Heart right ventricle (tissue), 16 donors: ENCODE data around the gene SND1. TPM values are rescaled to one million over a fixed set of nuclear protein-coding genes. Genes with fewer than 3 reads are reported as not detected.

Experiments used
- ATAC-seq, 8 donors: fragments of 200-7000 bp; cut with Tn5 transposase; one replicate each; pipeline ENCODE4 v1.9.1; 2020; ENCODE audit warnings: mild to moderate bottlenecking in 8 of 8, moderate library complexity in 8 of 8, moderate number of reproducible peaks in 1 of 8
- DNase-seq, 2 donors: peaks; one replicate each; pipeline ENCODE4 v3.0.0-alpha.2; 2020
- H3K27ac ChIP-seq, 10 donors: fragments of 200-600 bp; sonication (generic) in 2 of 10; one replicate each; pipeline versions ENCODE4 v1.5.0 to v1.8.0; 2020 to 2022; ENCODE audit warnings: mild to moderate bottlenecking in 3 of 10
- H3K27me3 ChIP-seq, 7 donors: fragments of 200-600 bp; one replicate each; pipeline ENCODE4 v1.8.0; 2021 to 2022; ENCODE audit warnings: mild to moderate bottlenecking in 2 of 7
- H3K36me3 ChIP-seq, 9 donors: fragments of 200-600 bp; sonication (generic) in 1 of 9; one replicate each; pipeline versions ENCODE4 v1.5.0 to v1.8.0; 2020 to 2022; ENCODE audit warnings: mild to moderate bottlenecking in 2 of 9
- H3K4me1 ChIP-seq, 9 donors: fragments of 200-600 bp; sonication (generic) in 1 of 9; one replicate each; pipeline versions ENCODE4 v1.5.0 to v1.8.0; 2020 to 2022; ENCODE audit warnings: mild to moderate bottlenecking in 4 of 9
- H3K4me3 ChIP-seq, 10 donors: fragments of 200-600 bp; sonication (generic) in 2 of 10; one replicate each; pipeline versions ENCODE4 v1.5.0 to v1.8.0; 2020 to 2022; ENCODE audit warnings: mild to moderate bottlenecking in 7 of 10, moderate library complexity in 2 of 10
- H3K9me3 ChIP-seq, 11 donors: fragments of 200-600 bp in 10 of 11; sonication (generic) in 2 of 11; one replicate each; pipeline versions ENCODE4 v1.5.0 to v1.8.0; 2013 to 2022; ENCODE audit warnings: mild to moderate bottlenecking in 2 of 11, control low read depth in 1 of 11, moderate library complexity in 1 of 11
- WGBS, 2 donors: extraction: QIAGEN DNeasy Blood & Tissue Kit; methylation state at CpG; one replicate each; pipeline ENCODE4 v1.1.7; 2013; ENCODE audit warnings: inconsistent platforms in 1 of 2; 5-methylcytosine and 5-hydroxymethylcytosine counted together
- intact Hi-C, 10 donors: fragments of 100-400 bp; cut with DNase I; formaldehyde crosslinking; loops; one replicate each; pipeline versions ENCODE4 v1.11.1 to v1.14.2; 2022
- polyA plus RNA-seq, 2 donors: library from polyadenylated mRNA; stranded (reverse); fragments of 200-250 nt; gene quantifications; one replicate each; pipeline ENCODE4 v1.2.3, GENCODE V29; 2013
- total RNA-seq, 10 donors: library from RNA; stranded (reverse); fragmentation: NEBNext Ultra II Directional in 3 of 10; extraction: Animal tissue kit (Norgen Biotek cat#: 25700) in 3 of 10; gene quantifications; one replicate each; pipeline versions ENCODE4 v1.2.1 to v1.2.4, GENCODE V29; 2021 to 2023
- TF ChIP-seq, protein P1 (sequence below), 9 donors: fragments of 200-600 bp; sonication (generic) in 2 of 9; IDR thresholded peaks; one replicate each; pipeline versions ENCODE4 v1.5.0 to v1.8.0; 2021 to 2022; ENCODE audit warnings: antibody characterized with exemption in 9 of 9, mild to moderate bottlenecking in 5 of 9, moderate library complexity in 1 of 9
- donor health status: Arrhythmogenic right ventricular cardiomyopathy.
- donor health status: ischemic (EF 13 %, LVEDD 7.1; RV severe dilation, severe dysfunction).
- donor health status: healthy with polysubstance abuse.
- donor health status: DM: no; HTN: yes; CAD: no.
- donor health status: DM: no; HTN: no; CAD: no.
- donor health status: ischemic (EF 25% LVEDD 6.9; RV normal size, moderate dysfunction).
- donor health status: ischemic (EF 25% LVEDD 5.7; RV mildly dilated, moderate dysfunction).
- donor health status: healthy.
- donor health status: DM: yes; HTN: yes; CAD: no.
- donor health status: Ischemic cardiomyopathy.
- donor health status: ischemic (EF 35%, LVEDD 5.7; RV mildly dilated, moderate dysfunction).
- donor health status: nonischemic (EF 11% LVEDD 7.7; RV severe dilation, severe dysfunction).
- donor health status: DM: yes; HTN: yes; CAD: no.
- donor health status: PGD.
- donor health status: ischemic (EF 29% LVEDD 5.4; RV normal size, mild dysfunction).
- donor health status: nonischemic (EF 23%, LVEDD 6.1; RV moderate dilation, normal function).

Gene SND1
- total and polyA plus RNA-seq, 12 donors = 39.9 to 107 (median 80.8) TPM

- H3K27ac ChIP-seq = no peak overlapping the region
- 96 to 97% methylated on average over 5 of the region's 5 CpGs for WGBS, 2 donors
- no peaks in the 10 kb centered on the region for H3K36me3 ChIP-seq
- no peak for DNase-seq
- intact Hi-C loops = loop anchor here in 1 of 10 donors (10.0 kb wide), 1 partner anchor 161 kb away; no protein-coding TSS in a partner anchor
- no peaks in the 10 kb centered on the region for H3K9me3 ChIP-seq
- H3K4me1 ChIP-seq = peaks cover 0 to 14% (median 9%) of the 10 kb centered on the region in 9 donors
- no peak for ATAC-seq
- TF ChIP-seq, protein P1, sequence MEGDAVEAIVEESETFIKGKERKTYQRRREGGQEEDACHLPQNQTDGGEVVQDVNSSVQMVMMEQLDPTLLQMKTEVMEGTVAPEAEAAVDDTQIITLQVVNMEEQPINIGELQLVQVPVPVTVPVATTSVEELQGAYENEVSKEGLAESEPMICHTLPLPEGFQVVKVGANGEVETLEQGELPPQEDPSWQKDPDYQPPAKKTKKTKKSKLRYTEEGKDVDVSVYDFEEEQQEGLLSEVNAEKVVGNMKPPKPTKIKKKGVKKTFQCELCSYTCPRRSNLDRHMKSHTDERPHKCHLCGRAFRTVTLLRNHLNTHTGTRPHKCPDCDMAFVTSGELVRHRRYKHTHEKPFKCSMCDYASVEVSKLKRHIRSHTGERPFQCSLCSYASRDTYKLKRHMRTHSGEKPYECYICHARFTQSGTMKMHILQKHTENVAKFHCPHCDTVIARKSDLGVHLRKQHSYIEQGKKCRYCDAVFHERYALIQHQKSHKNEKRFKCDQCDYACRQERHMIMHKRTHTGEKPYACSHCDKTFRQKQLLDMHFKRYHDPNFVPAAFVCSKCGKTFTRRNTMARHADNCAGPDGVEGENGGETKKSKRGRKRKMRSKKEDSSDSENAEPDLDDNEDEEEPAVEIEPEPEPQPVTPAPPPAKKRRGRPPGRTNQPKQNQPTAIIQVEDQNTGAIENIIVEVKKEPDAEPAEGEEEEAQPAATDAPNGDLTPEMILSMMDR (IDR thresholded peaks at IDR 0.05) = no peak
- no peaks in the 10 kb centered on the region for H3K27me3 ChIP-seq
- no peak overlapping the region for H3K4me3 ChIP-seq
Measured at GRCh38 chr7:128053991-128054390, 402.0 kb downstream of the SND1 start.

GRCh38 chr7:128054511-128054910 is 402.5 kb downstream of the SND1 start:
- Histone ChIP-seq H3K27me3 (no peaks in the 10 kb centered on the region), H3K36me3 (no peaks in the 10 kb centered on the region), H3K9me3 (no peaks in the 10 kb centered on the region), H3K4me1 (peaks cover 0 to 14% (median 10%) of the 10 kb centered on the region in 9 donors), H3K27ac (no peak overlapping the region), H3K4me3 (no peak overlapping the region)
- WGBS, 2 donors = 93 to 97% methylated on average over 4 of the region's 4 CpGs
- DNase-seq (no peak), ATAC-seq (no peak)
- intact Hi-C loops = loop anchor here in 1 of 10 donors (10.0 kb wide), 1 partner anchor 160 kb away; no protein-coding TSS in a partner anchor
- TF ChIP-seq, protein P1 (IDR thresholded peaks at IDR 0.05) = no peak

GRCh38 chr7:128055637-128056036 is 403.6 kb downstream of the SND1 start:
- WGBS, 2 donors = 74 to 77% methylated on average over 5 of the region's 5 CpGs
- DNase-seq = no peak
- Histone ChIP-seq H3K27ac (no peak overlapping the region), H3K36me3 (peaks cover 0 to 4% (median 0%) of the 10 kb centered on the region in 9 donors), H3K27me3 (no peaks in the 10 kb centered on the region), H3K4me1 (peaks cover 0 to 17% (median 10%) of the 10 kb centered on the region in 9 donors), H3K4me3 (no peak overlapping the region), H3K9me3 (no peaks in the 10 kb centered on the region)
- no peak for ATAC-seq
- intact Hi-C loops = loop anchor here in 1 of 10 donors (10.0 kb wide), 1 partner anchor 159 kb away; no protein-coding TSS in a partner anchor
- TF ChIP-seq, protein P1 (IDR thresholded peaks at IDR 0.05) = no peak

DNA sequence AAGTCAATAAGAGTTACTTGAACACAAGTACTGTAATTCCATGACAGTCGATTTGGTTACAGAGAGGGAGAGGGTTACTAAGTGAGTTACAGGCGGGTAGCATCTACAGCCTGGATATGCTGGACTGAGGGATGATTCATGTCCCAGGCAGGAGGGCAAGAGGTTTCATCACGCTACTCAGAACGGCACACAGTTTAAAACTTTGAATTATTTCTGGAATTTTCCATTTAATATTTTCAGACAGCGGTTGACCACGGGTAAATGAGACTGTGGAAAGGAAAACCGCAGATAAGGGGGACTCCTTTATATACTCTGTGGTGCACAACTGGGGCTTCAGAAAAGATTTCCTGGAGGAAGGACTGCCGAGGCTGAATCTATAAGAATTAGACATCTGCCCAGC is 404.9 kb downstream of the SND1 start:
- WGBS, 2 donors = 85 to 86% methylated on average over 8 of the region's 8 CpGs
- TF ChIP-seq, protein P1 (IDR thresholded peaks at IDR 0.05) = no peak

More for the DNA sequence above, 404.9 kb downstream of the SND1 start:
- H3K27me3 ChIP-seq = no peaks in the 10 kb centered on the region
- ATAC-seq (no peak), DNase-seq (no peak)
- peaks cover 0 to 17% (median 10%) of the 10 kb centered on the region in 9 donors for H3K4me1 ChIP-seq
- intact Hi-C loops = loop anchor here in 1 of 10 donors (10.0 kb wide), 1 partner anchor 158 kb away; no protein-coding TSS in a partner anchor
- no peak overlapping the region for H3K27ac ChIP-seq
- H3K4me3 ChIP-seq = no peak overlapping the region
- peaks cover 0 to 5% (median 0%) of the 10 kb centered on the region in 9 donors for H3K36me3 ChIP-seq
- H3K9me3 ChIP-seq = no peaks in the 10 kb centered on the region
